Measurements from ENCODE around the gene CD34. TPM values are rescaled to one million over a fixed set of nuclear protein-coding genes. Genes with fewer than 3 reads are reported as not detected.

The CD34 gene
- total RNA-seq, 1 donor: 0.42 TPM

- H3K9me3 ChIP-seq (ENCODE audit: low read depth, low read length): no peaks in the 10 kb centered on the region
- no peak overlapping the region for H3K4me3 ChIP-seq (ENCODE audit: low read length)
- H3K27me3 ChIP-seq (ENCODE audit: insufficient read depth, low read length): peaks cover 5% of the 10 kb centered on the region
- H3K4me1 ChIP-seq (ENCODE audit: insufficient read depth, low read length): peaks cover 3% of the 10 kb centered on the region
Observed at GRCh38 chr1:207918581-207918980, 7.7 kb upstream of the CD34 start.

- H3K9me3 ChIP-seq (ENCODE audit: low read depth, low read length): no peaks in the 10 kb centered on the region
- peaks cover 10% of the 10 kb centered on the region for H3K27me3 ChIP-seq (ENCODE audit: insufficient read depth, low read length)
- H3K4me3 ChIP-seq (ENCODE audit: low read length): no peak overlapping the region
- no peaks in the 10 kb centered on the region for H3K4me1 ChIP-seq (ENCODE audit: insufficient read depth, low read length)
Observed at GRCh38 chr1:207918011-207918410, 7.1 kb upstream of the CD34 start.

GRCh38 chr1:207917080-207917479 is 6.2 kb upstream of the CD34 start:
- no peaks in the 10 kb centered on the region for H3K9me3 ChIP-seq (ENCODE audit: low read depth, low read length)
- no peak overlapping the region for H3K4me3 ChIP-seq (ENCODE audit: low read length)
- H3K4me1 ChIP-seq (ENCODE audit: insufficient read depth, low read length): no peaks in the 10 kb centered on the region
- peaks cover 20% of the 10 kb centered on the region for H3K27me3 ChIP-seq (ENCODE audit: insufficient read depth, low read length)

- Histone ChIP-seq H3K4me1 (ENCODE audit: insufficient read depth, low read length) (peaks cover 15% of the 10 kb centered on the region), H3K9me3 (ENCODE audit: low read depth, low read length) (no peaks in the 10 kb centered on the region), H3K27me3 (ENCODE audit: insufficient read depth, low read length) (peaks cover 43% of the 10 kb centered on the region), H3K4me3 (ENCODE audit: low read length) (no peak overlapping the region)
Observed at GRCh38 chr1:207913951-207914350, 3.0 kb upstream of the CD34 start.

GRCh38 chr1:207911856-207912760 is 1.2 kb upstream of the CD34 start:
- no peak overlapping the region for H3K4me3 ChIP-seq (ENCODE audit: low read length)
- no peaks in the 10 kb centered on the region for H3K9me3 ChIP-seq (ENCODE audit: low read depth, low read length)
- H3K4me1 ChIP-seq (ENCODE audit: insufficient read depth, low read length): peaks cover 15% of the 10 kb centered on the region
- peaks cover 44% of the 10 kb centered on the region for H3K27me3 ChIP-seq (ENCODE audit: insufficient read depth, low read length)

- Histone ChIP-seq H3K4me3 (ENCODE audit: low read length) (no peak overlapping the region), H3K4me1 (ENCODE audit: insufficient read depth, low read length) (peaks cover 15% of the 10 kb centered on the region), H3K27me3 (ENCODE audit: insufficient read depth, low read length) (peaks cover 44% of the 10 kb centered on the region), H3K9me3 (ENCODE audit: low read depth, low read length) (no peaks in the 10 kb centered on the region)
Observed at GRCh38 chr1:207909687-207910086, 1.2 kb downstream of the CD34 start.

- no peak overlapping the region for H3K4me3 ChIP-seq (ENCODE audit: low read length)
- no peaks in the 10 kb centered on the region for H3K9me3 ChIP-seq (ENCODE audit: low read depth, low read length)
- H3K4me1 ChIP-seq (ENCODE audit: insufficient read depth, low read length): peaks cover 15% of the 10 kb centered on the region
- peaks cover 41% of the 10 kb centered on the region for H3K27me3 ChIP-seq (ENCODE audit: insufficient read depth, low read length)
Observed at GRCh38 chr1:207908107-207908734, 2.7 kb downstream of the CD34 start.

- H3K4me3 ChIP-seq (ENCODE audit: low read length): no peak overlapping the region
- no peaks in the 10 kb centered on the region for H3K4me1 ChIP-seq (ENCODE audit: insufficient read depth, low read length)
- H3K27me3 ChIP-seq (ENCODE audit: insufficient read depth, low read length): peaks cover 5% of the 10 kb centered on the region
- no peaks in the 10 kb centered on the region for H3K9me3 ChIP-seq (ENCODE audit: low read depth, low read length)
Observed at GRCh38 chr1:207904391-207904790, 6.5 kb downstream of the CD34 start.

- Histone ChIP-seq H3K4me3 (ENCODE audit: low read length) (no peak overlapping the region), H3K4me1 (ENCODE audit: insufficient read depth, low read length) (no peaks in the 10 kb centered on the region), H3K27me3 (ENCODE audit: insufficient read depth, low read length) (no peaks in the 10 kb centered on the region), H3K9me3 (ENCODE audit: low read depth, low read length) (no peaks in the 10 kb centered on the region)
Observed at GRCh38 chr1:207903767-207904166, 7.2 kb downstream of the CD34 start.

GRCh38 chr1:207903053-207903452 is 7.9 kb downstream of the CD34 start:
- Histone ChIP-seq H3K4me3 (ENCODE audit: low read length) (no peak overlapping the region), H3K9me3 (ENCODE audit: low read depth, low read length) (no peaks in the 10 kb centered on the region), H3K4me1 (ENCODE audit: insufficient read depth, low read length) (no peaks in the 10 kb centered on the region), H3K27me3 (ENCODE audit: insufficient read depth, low read length) (no peaks in the 10 kb centered on the region)

- Histone ChIP-seq H3K4me1 (ENCODE audit: insufficient read depth, low read length) (no peaks in the 10 kb centered on the region), H3K4me3 (ENCODE audit: low read length) (no peak overlapping the region), H3K27me3 (ENCODE audit: insufficient read depth, low read length) (no peaks in the 10 kb centered on the region), H3K9me3 (ENCODE audit: low read depth, low read length) (no peaks in the 10 kb centered on the region)
Observed at GRCh38 chr1:207902566-207902965, 8.4 kb downstream of the CD34 start.

- H3K4me1 ChIP-seq (ENCODE audit: insufficient read depth, low read length): no peaks in the 10 kb centered on the region
- H3K27me3 ChIP-seq (ENCODE audit: insufficient read depth, low read length): no peaks in the 10 kb centered on the region
- no peak overlapping the region for H3K4me3 ChIP-seq (ENCODE audit: low read length)
- no peaks in the 10 kb centered on the region for H3K9me3 ChIP-seq (ENCODE audit: low read depth, low read length)
Observed at GRCh38 chr1:207901041-207901653, 9.8 kb downstream of the CD34 start.

- H3K9me3 ChIP-seq (ENCODE audit: low read depth, low read length): no peaks in the 10 kb centered on the region
- no peak overlapping the region for H3K4me3 ChIP-seq (ENCODE audit: low read length)
- no peaks in the 10 kb centered on the region for H3K27me3 ChIP-seq (ENCODE audit: insufficient read depth, low read length)
- no peaks in the 10 kb centered on the region for H3K4me1 ChIP-seq (ENCODE audit: insufficient read depth, low read length)
Observed at GRCh38 chr1:207898836-207899235, 12.1 kb downstream of the CD34 start.

GRCh38 chr1:207898260-207898659 is 12.7 kb downstream of the CD34 start:
- Histone ChIP-seq H3K4me1 (ENCODE audit: insufficient read depth, low read length) (no peaks in the 10 kb centered on the region), H3K27me3 (ENCODE audit: insufficient read depth, low read length) (no peaks in the 10 kb centered on the region), H3K9me3 (ENCODE audit: low read depth, low read length) (no peaks in the 10 kb centered on the region), H3K4me3 (ENCODE audit: low read length) (no peak overlapping the region)

GRCh38 chr1:207897188-207897587 is 13.7 kb downstream of the CD34 start:
- Histone ChIP-seq H3K4me1 (ENCODE audit: insufficient read depth, low read length) (no peaks in the 10 kb centered on the region), H3K27me3 (ENCODE audit: insufficient read depth, low read length) (no peaks in the 10 kb centered on the region), H3K4me3 (ENCODE audit: low read length) (no peak overlapping the region), H3K9me3 (ENCODE audit: low read depth, low read length) (no peaks in the 10 kb centered on the region)

Measured in mononuclear cell (primary cell).